ENCODE data around the gene IRX5.

IRX5 gene

GRCh38 chr16:54936201-54936978, 5.7 kb downstream of the IRX5 start:
- TF ChIP-seq CTCF (IDR thresholded peaks at IDR 0.05) = no peak
- no peaks in the 10 kb centered on the region for H3K79me2 ChIP-seq
- no peaks in the 10 kb centered on the region for H3K9me3 ChIP-seq (ENCODE audit: control insufficient read depth, low read length)
- no peaks in the 10 kb centered on the region for H3K4me1 ChIP-seq
- H3K36me3 ChIP-seq (ENCODE audit: control insufficient read depth, insufficient read depth, low read length) = no peaks in the 10 kb centered on the region
- no peak overlapping the region for H3K27ac ChIP-seq
- peak overlapping the region; percentile 67 for H3K4me2 ChIP-seq (ENCODE audit: low read length)
- H3K27me3 ChIP-seq (ENCODE audit: control insufficient read depth, insufficient read depth, low read length) = peaks cover 16% of the 10 kb centered on the region
- peak overlapping the region; percentile 33 for H2AFZ ChIP-seq
- peak overlapping the region; percentile 29 for H3K4me3 ChIP-seq (ENCODE audit: low read depth, low read length)
- no peak overlapping the region for H3K9ac ChIP-seq

GRCh38 chr16:54936979-54937670, 6.5 kb downstream of the IRX5 start:
- Histone ChIP-seq H3K9ac (no peak overlapping the region), H3K27ac (no peak overlapping the region), H3K4me1 (no peaks in the 10 kb centered on the region), H3K27me3 (ENCODE audit: control insufficient read depth, insufficient read depth, low read length) (peaks cover 16% of the 10 kb centered on the region), H3K79me2 (no peaks in the 10 kb centered on the region), H3K4me2 (ENCODE audit: low read length) (peak overlapping the region; percentile 67), H3K9me3 (ENCODE audit: control insufficient read depth, low read length) (no peaks in the 10 kb centered on the region), H2AFZ (no peak overlapping the region), H3K4me3 (ENCODE audit: low read depth, low read length) (peak overlapping the region; percentile 44), H3K36me3 (ENCODE audit: control insufficient read depth, insufficient read depth, low read length) (no peaks in the 10 kb centered on the region)
- TF ChIP-seq CTCF (IDR thresholded peaks at IDR 0.05) = no peak

DNA sequence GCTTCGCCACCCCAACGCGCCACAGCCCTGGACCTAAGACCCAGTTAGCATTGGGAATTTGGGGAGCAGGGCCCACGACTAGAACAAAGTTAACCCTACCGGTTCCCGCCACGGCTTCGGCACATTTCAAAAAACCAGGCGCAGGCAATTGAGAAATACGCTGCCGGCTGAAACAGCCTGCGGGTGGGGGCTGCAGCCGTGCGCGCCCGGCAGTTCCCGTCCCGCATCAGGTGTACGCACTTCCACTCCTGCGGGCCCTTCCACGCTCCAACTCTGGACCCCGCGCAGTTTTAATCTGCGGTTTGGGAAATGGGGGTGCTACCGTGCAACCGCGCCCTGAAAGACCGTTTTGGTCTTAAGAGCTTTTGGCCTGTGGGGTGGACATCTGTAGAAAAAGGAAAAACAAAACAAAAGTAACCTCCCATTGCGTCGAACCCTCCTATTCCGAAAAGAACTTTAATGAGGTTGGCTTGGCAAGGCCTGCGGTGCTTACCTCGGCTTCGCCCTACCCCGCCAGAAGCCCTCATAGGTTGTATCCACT, 7.1 kb downstream of the IRX5 start:
- Histone ChIP-seq H3K9me3 (ENCODE audit: control insufficient read depth, low read length) (no peaks in the 10 kb centered on the region), H3K79me2 (no peaks in the 10 kb centered on the region), H3K27me3 (ENCODE audit: control insufficient read depth, insufficient read depth, low read length) (peaks cover 16% of the 10 kb centered on the region), H3K4me3 (ENCODE audit: low read depth, low read length) (peak overlapping the region; percentile 44), H3K4me2 (ENCODE audit: low read length) (peak overlapping the region; percentile 67), H3K9ac (no peak overlapping the region), H3K36me3 (ENCODE audit: control insufficient read depth, insufficient read depth, low read length) (no peaks in the 10 kb centered on the region), H3K4me1 (no peaks in the 10 kb centered on the region), H2AFZ (no peak overlapping the region), H3K27ac (no peak overlapping the region)
- no peak for TF ChIP-seq CTCF (IDR thresholded peaks at IDR 0.05)

- TF ChIP-seq CTCF (IDR thresholded peaks at IDR 0.05) = no peak
- Histone ChIP-seq H3K36me3 (ENCODE audit: control insufficient read depth, insufficient read depth, low read length) (no peaks in the 10 kb centered on the region), H3K4me1 (no peaks in the 10 kb centered on the region), H3K9me3 (ENCODE audit: control insufficient read depth, low read length) (no peaks in the 10 kb centered on the region), H3K27ac (no peak overlapping the region), H2AFZ (no peak overlapping the region), H3K4me2 (ENCODE audit: low read length) (peak overlapping the region; percentile 67), H3K27me3 (ENCODE audit: control insufficient read depth, insufficient read depth, low read length) (peaks cover 16% of the 10 kb centered on the region), H3K79me2 (no peaks in the 10 kb centered on the region), H3K9ac (no peak overlapping the region), H3K4me3 (ENCODE audit: low read depth, low read length) (peak overlapping the region; percentile 44)
These were observed 7.8 kb downstream of the IRX5 start for GRCh38 chr16:54938212-54939028.

All from parathyroid adenoma (tissue), 2 donors.